GM12874 (cell line): ENCODE data around the gene RHOC.

Source experiments
- TF ChIP-seq, protein P1 (sequence below): IDR thresholded peaks from 2 replicates; pipeline ENCODE4 v1.5.1; 2011; ENCODE audit warnings: low read depth, mild to moderate bottlenecking, control low read depth, low read length, moderate library complexity; ENCODE audit not compliant: insufficient read depth

RHOC gene

DNA sequence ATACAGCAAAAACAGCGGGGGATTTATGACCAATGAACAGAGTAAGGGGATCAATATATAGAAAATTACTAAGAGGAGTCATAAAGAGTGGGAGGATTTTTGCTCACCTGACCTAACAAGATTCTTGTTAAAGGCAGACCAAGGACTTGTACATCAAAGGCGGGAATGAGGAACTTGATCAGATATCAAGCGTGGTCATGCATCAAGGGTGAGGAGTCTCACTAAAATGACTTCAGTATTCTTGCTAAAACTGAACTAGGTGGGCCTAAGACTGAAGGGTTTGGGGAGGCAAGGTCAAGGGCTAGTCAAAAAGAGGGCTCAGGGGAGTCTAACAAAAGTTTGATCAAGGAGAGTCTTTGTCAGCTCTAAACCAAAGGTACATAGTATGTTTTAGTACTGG, 30.4 kb downstream of the RHOC start:
- TF ChIP-seq, protein P1, sequence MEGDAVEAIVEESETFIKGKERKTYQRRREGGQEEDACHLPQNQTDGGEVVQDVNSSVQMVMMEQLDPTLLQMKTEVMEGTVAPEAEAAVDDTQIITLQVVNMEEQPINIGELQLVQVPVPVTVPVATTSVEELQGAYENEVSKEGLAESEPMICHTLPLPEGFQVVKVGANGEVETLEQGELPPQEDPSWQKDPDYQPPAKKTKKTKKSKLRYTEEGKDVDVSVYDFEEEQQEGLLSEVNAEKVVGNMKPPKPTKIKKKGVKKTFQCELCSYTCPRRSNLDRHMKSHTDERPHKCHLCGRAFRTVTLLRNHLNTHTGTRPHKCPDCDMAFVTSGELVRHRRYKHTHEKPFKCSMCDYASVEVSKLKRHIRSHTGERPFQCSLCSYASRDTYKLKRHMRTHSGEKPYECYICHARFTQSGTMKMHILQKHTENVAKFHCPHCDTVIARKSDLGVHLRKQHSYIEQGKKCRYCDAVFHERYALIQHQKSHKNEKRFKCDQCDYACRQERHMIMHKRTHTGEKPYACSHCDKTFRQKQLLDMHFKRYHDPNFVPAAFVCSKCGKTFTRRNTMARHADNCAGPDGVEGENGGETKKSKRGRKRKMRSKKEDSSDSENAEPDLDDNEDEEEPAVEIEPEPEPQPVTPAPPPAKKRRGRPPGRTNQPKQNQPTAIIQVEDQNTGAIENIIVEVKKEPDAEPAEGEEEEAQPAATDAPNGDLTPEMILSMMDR = no peak

DNA sequence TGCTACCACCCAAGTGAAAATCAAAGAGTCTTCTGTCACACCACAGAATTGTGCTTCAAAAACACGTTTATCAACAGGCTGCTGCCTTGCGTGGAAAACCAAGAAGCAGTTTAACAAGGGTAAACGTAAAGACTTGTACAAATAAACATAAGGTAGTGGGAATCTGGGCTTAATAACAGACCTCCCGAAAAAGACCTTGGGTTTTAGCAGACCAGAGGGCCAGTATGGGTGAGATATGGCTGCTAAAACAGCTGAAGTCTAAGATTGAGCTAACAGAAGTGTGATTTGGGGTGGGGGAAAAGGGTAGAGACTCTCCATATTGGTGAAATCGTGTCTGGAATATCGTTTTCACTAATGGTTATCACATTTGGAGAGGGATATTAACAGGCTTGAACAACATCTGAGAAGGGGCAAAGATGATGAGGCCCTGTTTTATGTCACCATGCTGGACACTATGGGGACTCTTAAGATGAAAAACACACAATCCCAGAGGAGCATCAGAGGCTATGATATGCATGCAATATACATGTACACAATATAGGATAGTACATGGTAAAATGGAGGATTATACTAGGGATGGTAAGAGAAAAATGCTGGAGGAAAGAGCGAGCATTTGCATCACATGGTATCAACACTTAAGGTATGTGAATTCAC, 31.1 kb downstream of the RHOC start:
- TF ChIP-seq, protein P1 = no peak

GRCh38 chr1:112674986-112675727, 31.8 kb downstream of the RHOC start:
- TF ChIP-seq, protein P1 = 0 out of 2 replicates have a peak, but pooled peaks have one; percentile 2

DNA sequence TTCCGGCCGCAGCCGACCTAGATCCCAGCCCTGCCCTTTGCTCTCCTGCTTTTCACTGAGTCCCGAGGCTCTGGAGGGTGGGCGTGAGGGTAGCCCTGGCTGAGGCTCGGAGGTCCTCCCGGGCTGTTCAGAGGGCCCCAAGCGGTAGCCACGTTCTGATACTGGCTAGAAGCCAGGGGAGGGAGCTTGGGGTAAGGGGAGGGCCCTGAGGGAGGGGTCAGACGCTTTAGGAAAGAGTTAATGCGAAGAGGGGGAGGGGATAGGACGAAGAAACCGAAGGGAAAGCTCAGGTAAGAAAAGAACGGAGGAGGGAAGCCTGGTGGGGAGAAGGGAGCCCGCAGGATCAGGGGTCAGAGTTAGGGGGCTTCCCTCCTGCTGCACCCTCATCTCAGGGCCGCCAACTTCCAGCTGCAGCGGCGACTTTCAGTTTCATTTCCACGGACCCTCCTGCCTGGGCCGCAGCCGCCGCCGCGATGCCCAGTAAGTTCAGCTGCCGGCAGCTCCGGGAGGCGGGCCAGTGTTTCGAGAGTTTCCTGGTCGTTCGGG, 32.4 kb downstream of the RHOC start, which contains the start of gene MOV10:
MOV10 (plus strand) TSS at position 220 of the 546 bp plus-strand sequence; CDS start at position 474, 254 bp downstream.
- TF ChIP-seq, protein P1 = no peak

- TF ChIP-seq, protein P1 = peak; percentile 37; the same call in 1 of the 2 replicates
These were observed 33.1 kb downstream of the RHOC start for GRCh38 chr1:112673592-112674439.

GRCh38 chr1:112672842-112673241, 34.1 kb downstream of the RHOC start:
- TF ChIP-seq, protein P1 = no peak
